Lower leg skin (tissue), 3 donors: ENCODE data around the gene ZNF107.

Experiments
- CTCF ChIP-seq, 3 donors: fragments of 450-650 bp; IDR thresholded peaks; one replicate each; pipeline ENCODE4 v1.5.1; 2016; ENCODE audit warnings: antibody characterized with exemption in 3 of 3, mild to moderate bottlenecking in 3 of 3, moderate library complexity in 2 of 3
- POLR2A ChIP-seq, 2 donors: fragments of 450-650 bp; IDR thresholded peaks; one replicate each; pipeline ENCODE4 v1.6.1; 2016 to 2017; ENCODE audit warnings: antibody characterized with exemption in 2 of 2, mild to moderate bottlenecking in 1 of 2, moderate library complexity in 1 of 2

GRCh38 chr7:64633401-64633800 is 32.5 kb upstream of the ZNF107 start:
- TF ChIP-seq CTCF (IDR thresholded peaks at IDR 0.05) = no peak
- TF ChIP-seq POLR2A (IDR thresholded peaks at IDR 0.05) = no peak
